Stimulated activated CD8-positive, alpha-beta memory T cell treated with anti-CD3 and anti-CD28 coated beads, Interleukin-15, amount 100 ng/mL, for 4 hours (primary cell): ENCODE data around the gene ZNF345.

Experiments
- DNase-seq, 2 donors: peaks; one replicate each; pipeline ENCODE4 v3.0.0-alpha.2; 2020; ENCODE audit warnings: low read depth in 2 of 2

ZNF345 gene

GRCh38 chr19:36916991-36917390 is 66.3 kb downstream of the ZNF345 start:
- no peak for DNase-seq

GRCh38 chr19:36918090-36918489 is 67.4 kb downstream of the ZNF345 start:
- no peak for DNase-seq
